Measurements from ENCODE around the gene ZDHHC18. TPM values are rescaled to one million over a fixed set of nuclear protein-coding genes. Genes with fewer than 3 reads are reported as not detected.
A peak's percentile ranks its signal among the peaks of the same experiment; 100 is the strongest.
"Not testable (repeated sequence)": the region's sequence is repeated elsewhere in the genome, so short reads cannot be mapped to it uniquely, and the experiment has no call there.

Gene ZDHHC18
- total RNA-seq, 1 donor from 2014 or later, result 77.3 TPM

DNA sequence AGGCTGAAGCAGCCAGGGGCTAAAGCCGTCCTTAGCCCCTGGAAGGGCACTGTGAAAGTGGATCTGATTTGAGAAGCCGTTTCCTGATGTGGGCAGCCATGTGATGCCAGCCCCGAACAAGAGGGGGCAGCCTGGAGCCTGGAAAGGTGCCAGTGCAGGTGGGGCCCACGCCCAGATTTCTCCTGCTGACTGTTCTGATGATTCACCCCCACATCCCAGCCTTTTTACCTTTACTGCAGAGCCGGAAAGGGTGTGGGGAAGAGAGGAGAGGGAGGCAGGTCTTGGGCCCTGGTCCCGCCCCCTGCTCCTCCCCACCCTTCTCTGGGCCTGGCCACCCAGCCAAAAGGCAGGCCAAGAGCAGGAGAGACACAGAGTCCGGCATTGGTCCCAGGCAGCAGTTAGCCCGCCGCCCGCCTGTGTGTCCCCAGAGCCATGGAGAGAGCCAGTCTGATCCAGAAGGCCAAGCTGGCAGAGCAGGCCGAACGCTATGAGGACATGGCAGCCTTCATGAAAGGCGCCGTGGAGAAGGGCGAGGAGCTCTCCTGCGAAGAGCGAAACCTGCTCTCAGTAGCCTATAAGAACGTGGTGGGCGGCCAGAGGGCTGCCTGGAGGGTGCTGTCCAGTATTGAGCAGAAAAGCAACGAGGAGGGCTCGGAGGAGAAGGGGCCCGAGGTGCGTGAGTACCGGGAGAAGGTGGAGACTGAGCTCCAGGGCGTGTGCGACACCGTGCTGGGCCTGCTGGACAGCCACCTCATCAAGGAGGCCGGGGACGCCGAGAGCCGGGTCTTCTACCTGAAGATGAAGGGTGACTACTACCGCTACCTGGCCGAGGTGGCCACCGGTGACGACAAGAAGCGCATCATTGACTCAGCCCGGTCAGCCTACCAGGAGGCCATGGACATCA, 36.5 kb downstream of the ZDHHC18 start, which contains the start of gene SFN:
Gene SFN, plus strand, starts transcription at position 369 of the 904 bp plus-strand sequence. Its CDS starts 64 bp downstream, at position 433.
- peak; percentile 82 for DNase-seq
- peaks cover 28% of the 10 kb centered on the region for H3K4me1 Mint-ChIP-seq
- no peaks in the 10 kb centered on the region for H3K9me3 Mint-ChIP-seq
- no peaks in the 10 kb centered on the region for H3K27me3 Mint-ChIP-seq
- H3K36me3 Mint-ChIP-seq (ENCODE audit: low read depth), result peaks cover 2% of the 10 kb centered on the region
- peak within 1 kb of the TSS; percentile 76 for H3K27ac Mint-ChIP-seq
- peak within 1 kb of the TSS; percentile 89 for H3K4me3 Mint-ChIP-seq
- intact Hi-C loops (cut with micrococcal nuclease), result no loop called here

DNA sequence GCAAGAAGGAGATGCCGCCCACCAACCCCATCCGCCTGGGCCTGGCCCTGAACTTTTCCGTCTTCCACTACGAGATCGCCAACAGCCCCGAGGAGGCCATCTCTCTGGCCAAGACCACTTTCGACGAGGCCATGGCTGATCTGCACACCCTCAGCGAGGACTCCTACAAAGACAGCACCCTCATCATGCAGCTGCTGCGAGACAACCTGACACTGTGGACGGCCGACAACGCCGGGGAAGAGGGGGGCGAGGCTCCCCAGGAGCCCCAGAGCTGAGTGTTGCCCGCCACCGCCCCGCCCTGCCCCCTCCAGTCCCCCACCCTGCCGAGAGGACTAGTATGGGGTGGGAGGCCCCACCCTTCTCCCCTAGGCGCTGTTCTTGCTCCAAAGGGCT, 37.2 kb downstream of the ZDHHC18 start:
- Mint-ChIP-seq H3K27me3 (no peaks in the 10 kb centered on the region), H3K4me3 (peak overlapping the region; percentile 89), H3K36me3 (ENCODE audit: low read depth) (no peaks in the 10 kb centered on the region), H3K4me1 (peaks cover 28% of the 10 kb centered on the region), H3K9me3 (no peaks in the 10 kb centered on the region), H3K27ac (no peak overlapping the region)
- intact Hi-C loops (cut with micrococcal nuclease), result loop anchor here (2.0 kb wide), 2 partner anchors 37 to 77 kb away; partner anchors contain the start of genes PIGV and ZDHHC18
- DNase-seq, result no peak

GRCh38 chr1:26864610-26865480, 38.4 kb downstream of the ZDHHC18 start:
- DNase-seq, result peak; percentile 99
- Mint-ChIP-seq H3K9me3 (no peaks in the 10 kb centered on the region), H3K27ac (peak overlapping the region; percentile 90), H3K27me3 (no peaks in the 10 kb centered on the region), H3K36me3 (ENCODE audit: low read depth) (no peaks in the 10 kb centered on the region), H3K4me3 (peak overlapping the region; percentile 89), H3K4me1 (peaks cover 28% of the 10 kb centered on the region)
- intact Hi-C loops (cut with micrococcal nuclease), result loop anchor here (1.0 to 2.0 kb wide), 4 partner anchors 12 to 78 kb away; partner anchors contain the start of genes GPN2, PIGV and ZDHHC18

DNA sequence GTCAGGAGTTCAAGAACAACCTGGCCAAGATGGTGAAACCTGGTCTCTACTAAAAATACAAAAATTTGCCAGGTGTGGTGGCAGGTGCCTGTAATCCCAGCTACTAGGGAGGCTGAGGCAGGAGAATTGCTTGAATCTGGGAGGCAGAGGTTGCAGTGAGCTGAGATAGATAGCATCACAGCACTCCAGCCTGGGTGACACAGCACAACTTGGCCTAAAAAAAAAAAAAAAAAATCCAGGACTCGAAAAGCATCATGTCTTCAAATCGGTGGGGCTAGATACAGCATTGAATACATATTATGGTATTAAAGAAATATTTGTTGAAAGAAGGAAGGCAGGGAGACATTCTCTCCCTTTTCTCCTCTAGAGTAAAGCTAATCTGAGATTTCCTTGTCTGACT, 46.6 kb downstream of the ZDHHC18 start:
- DNase-seq; H3K9me3 Mint-ChIP-seq; H3K4me1 Mint-ChIP-seq; H3K36me3 Mint-ChIP-seq (ENCODE audit: low read depth); H3K27me3 Mint-ChIP-seq; H3K27ac Mint-ChIP-seq; H3K4me3 Mint-ChIP-seq; intact Hi-C loops (cut with micrococcal nuclease): not testable (repeated sequence)

- no peak overlapping the region for H3K27ac Mint-ChIP-seq
- H3K27me3 Mint-ChIP-seq, result no peaks in the 10 kb centered on the region
These were observed 48.4 kb downstream of the ZDHHC18 start for GRCh38 chr1:26874896-26875295.

DNA sequence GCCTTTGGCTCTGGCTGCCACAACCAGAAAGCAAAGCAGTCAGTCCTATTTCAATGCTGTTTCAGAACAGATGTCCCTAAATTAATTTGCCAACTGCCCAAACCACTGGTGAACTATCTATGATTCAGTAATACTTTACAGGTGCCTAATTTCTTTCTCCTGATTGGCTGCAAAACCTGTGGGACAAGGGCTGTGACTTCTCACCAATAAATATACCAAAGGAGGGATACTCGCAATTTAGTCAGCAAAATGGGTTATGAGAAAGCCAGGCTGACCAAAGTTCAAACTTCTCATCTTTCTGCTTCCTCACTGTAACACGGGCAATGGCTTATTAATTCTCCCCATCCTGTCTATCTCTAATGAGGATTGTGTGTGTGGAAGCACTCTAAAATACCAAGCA, 50.8 kb downstream of the ZDHHC18 start:
- Mint-ChIP-seq H3K27ac (no peak overlapping the region), H3K9me3 (no peaks in the 10 kb centered on the region), H3K4me1 (peaks cover 2% of the 10 kb centered on the region), H3K4me3 (no peak overlapping the region), H3K27me3 (no peaks in the 10 kb centered on the region), H3K36me3 (ENCODE audit: low read depth) (peaks cover 18% of the 10 kb centered on the region)
- no peak for DNase-seq
- intact Hi-C loops (cut with micrococcal nuclease), result loop anchor here (5.0 kb wide), 1 partner anchor 85 kb away; no protein-coding TSS in a partner anchor

More at GRCh38 chr1:26874896-26875295, 48.4 kb downstream of the ZDHHC18 start:
- intact Hi-C loops (cut with micrococcal nuclease), result loop anchor here (5.0 kb wide), 1 partner anchor 83 kb away; no protein-coding TSS in a partner anchor
- Mint-ChIP-seq H3K36me3 (ENCODE audit: low read depth) (peaks cover 13% of the 10 kb centered on the region), H3K4me1 (peaks cover 2% of the 10 kb centered on the region), H3K9me3 (no peaks in the 10 kb centered on the region), H3K4me3 (no peak overlapping the region)
- DNase-seq, result no peak

DNA sequence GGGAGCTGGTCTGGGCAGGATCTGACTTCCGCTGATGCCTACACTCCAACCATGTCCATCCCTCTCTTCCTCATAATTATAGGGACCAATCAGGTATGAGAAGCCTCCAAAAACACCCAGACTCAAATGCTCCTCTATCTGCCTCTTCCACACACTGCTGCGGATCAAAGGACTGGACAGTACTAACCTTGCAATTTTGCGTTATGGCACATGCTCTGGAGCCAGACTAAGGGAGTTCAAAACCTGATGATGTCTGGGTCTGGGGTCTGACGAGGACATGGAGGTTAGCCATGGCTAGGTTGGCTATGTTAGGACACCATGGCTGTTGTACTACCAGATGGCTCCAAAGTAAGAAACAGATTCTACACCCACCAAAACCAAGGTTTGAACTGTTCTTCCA, 53.3 kb downstream of the ZDHHC18 start:
- no peak for DNase-seq
- Mint-ChIP-seq H3K27me3 (no peaks in the 10 kb centered on the region), H3K36me3 (ENCODE audit: low read depth) (peaks cover 38% of the 10 kb centered on the region), H3K27ac (no peak overlapping the region), H3K4me3 (no peak overlapping the region), H3K9me3 (no peaks in the 10 kb centered on the region), H3K4me1 (peaks cover 2% of the 10 kb centered on the region)
- intact Hi-C loops (cut with micrococcal nuclease), result loop anchor here (2.0 to 5.0 kb wide), 2 partner anchors 69 to 87 kb away; no protein-coding TSS in a partner anchor

DNA sequence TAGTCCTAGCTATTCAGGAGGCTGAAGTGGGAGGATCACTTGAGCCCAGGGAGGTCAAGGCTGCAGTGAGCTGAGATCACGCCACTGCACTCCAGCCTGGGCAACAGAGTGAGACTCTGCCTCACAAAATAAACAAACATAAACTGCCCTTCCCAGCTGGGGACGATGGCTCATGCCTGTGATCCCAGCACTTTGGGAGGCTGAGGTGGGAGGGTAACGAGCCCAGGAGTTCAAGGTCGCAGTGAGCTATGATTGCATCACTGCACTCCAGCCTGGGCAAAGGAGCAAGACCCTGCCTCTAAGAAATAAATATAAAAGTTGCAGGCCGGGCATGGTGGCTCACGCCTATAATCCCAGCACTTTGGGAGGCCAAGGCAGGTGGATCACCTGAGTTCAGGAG, 55.1 kb downstream of the ZDHHC18 start:
- H3K4me3 Mint-ChIP-seq; H3K4me1 Mint-ChIP-seq; H3K9me3 Mint-ChIP-seq; H3K27me3 Mint-ChIP-seq; intact Hi-C loops (cut with micrococcal nuclease); H3K27ac Mint-ChIP-seq; DNase-seq: not testable (repeated sequence)
- peaks cover 44% of the 10 kb centered on the region for H3K36me3 Mint-ChIP-seq (ENCODE audit: low read depth)

DNA sequence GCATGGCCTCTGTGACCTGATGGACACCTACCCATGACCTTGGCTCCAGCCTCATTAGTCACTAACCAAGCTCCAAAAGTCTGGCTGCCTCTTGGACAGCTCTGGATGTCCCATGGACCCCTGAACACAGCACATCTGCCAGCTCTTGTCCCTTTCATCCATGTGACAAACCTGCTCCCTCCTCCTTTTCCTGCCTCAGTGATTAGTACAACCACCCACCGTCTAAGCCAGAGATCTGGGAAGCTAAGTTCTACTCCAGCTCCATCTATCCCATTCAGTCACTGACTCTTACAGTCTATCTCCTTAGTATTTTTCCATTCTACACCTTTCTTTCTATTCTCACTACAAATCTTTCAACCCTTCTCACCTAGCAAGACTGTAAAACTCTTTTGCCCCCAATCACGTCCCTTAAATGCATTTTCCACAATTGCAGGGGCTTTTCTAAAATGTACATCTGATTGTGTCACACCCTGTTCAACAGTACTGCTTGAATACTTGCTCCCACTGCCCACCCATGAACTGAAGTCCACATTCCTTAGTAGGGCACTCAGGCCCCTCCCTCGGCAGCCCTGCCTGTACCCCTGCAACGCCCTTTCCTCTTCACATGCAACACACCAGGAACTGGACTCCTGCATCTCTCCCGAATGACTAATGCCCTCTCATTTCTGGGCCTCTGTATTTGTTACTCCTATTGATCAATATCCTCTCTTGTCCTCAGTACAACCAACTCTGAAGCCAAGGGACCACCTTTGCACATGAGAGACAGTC, 56.4 kb downstream of the ZDHHC18 start:
- no peaks in the 10 kb centered on the region for H3K27me3 Mint-ChIP-seq
- H3K4me3 Mint-ChIP-seq, result no peak overlapping the region
- H3K9me3 Mint-ChIP-seq, result no peaks in the 10 kb centered on the region
- peaks cover 2% of the 10 kb centered on the region for H3K4me1 Mint-ChIP-seq
- H3K27ac Mint-ChIP-seq, result no peak overlapping the region
- H3K36me3 Mint-ChIP-seq (ENCODE audit: low read depth), result peaks cover 45% of the 10 kb centered on the region
- intact Hi-C loops (cut with micrococcal nuclease), result no loop called here
- DNase-seq, result no peak

DNA sequence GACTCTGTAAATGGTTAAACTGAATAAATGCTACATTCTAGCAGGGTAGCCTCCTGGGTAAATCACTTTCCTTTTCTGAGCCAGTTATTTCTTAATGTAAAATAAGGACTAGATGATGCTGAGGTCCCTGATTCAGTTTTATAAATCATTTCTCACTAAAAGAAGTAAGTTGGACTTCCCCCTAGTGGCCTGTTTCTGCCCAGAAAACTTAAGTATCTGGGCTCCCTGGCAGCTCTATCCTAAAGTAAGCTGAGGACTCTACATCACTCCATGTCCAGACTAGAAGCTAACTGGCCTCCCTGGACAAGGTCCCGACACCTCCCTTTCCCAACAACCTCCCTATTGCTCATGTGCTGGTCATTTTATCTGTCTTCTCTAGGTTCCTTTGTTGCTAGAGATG, 60.6 kb downstream of the ZDHHC18 start:
- DNase-seq, result peak; percentile 73

GRCh38 chr1:26888231-26888630, 61.7 kb downstream of the ZDHHC18 start:
- H3K9me3 Mint-ChIP-seq, result no peaks in the 10 kb centered on the region
- H3K27ac Mint-ChIP-seq, result peak overlapping the region; percentile 29
- H3K4me1 Mint-ChIP-seq, result peaks cover 19% of the 10 kb centered on the region
- H3K4me3 Mint-ChIP-seq, result peak overlapping the region; percentile 96
- H3K27me3 Mint-ChIP-seq, result no peaks in the 10 kb centered on the region
- DNase-seq, result no peak
- intact Hi-C loops (cut with micrococcal nuclease), result no loop called here
- peaks cover 56% of the 10 kb centered on the region for H3K36me3 Mint-ChIP-seq (ENCODE audit: low read depth)

More for the DNA sequence above, 60.6 kb downstream of the ZDHHC18 start:
- Mint-ChIP-seq H3K9me3 (no peaks in the 10 kb centered on the region), H3K27me3 (no peaks in the 10 kb centered on the region), H3K4me1 (peaks cover 19% of the 10 kb centered on the region), H3K4me3 (peak overlapping the region; percentile 43), H3K36me3 (ENCODE audit: low read depth) (peaks cover 53% of the 10 kb centered on the region), H3K27ac (no peak overlapping the region)
- intact Hi-C loops (cut with micrococcal nuclease), result no loop called here

DNA sequence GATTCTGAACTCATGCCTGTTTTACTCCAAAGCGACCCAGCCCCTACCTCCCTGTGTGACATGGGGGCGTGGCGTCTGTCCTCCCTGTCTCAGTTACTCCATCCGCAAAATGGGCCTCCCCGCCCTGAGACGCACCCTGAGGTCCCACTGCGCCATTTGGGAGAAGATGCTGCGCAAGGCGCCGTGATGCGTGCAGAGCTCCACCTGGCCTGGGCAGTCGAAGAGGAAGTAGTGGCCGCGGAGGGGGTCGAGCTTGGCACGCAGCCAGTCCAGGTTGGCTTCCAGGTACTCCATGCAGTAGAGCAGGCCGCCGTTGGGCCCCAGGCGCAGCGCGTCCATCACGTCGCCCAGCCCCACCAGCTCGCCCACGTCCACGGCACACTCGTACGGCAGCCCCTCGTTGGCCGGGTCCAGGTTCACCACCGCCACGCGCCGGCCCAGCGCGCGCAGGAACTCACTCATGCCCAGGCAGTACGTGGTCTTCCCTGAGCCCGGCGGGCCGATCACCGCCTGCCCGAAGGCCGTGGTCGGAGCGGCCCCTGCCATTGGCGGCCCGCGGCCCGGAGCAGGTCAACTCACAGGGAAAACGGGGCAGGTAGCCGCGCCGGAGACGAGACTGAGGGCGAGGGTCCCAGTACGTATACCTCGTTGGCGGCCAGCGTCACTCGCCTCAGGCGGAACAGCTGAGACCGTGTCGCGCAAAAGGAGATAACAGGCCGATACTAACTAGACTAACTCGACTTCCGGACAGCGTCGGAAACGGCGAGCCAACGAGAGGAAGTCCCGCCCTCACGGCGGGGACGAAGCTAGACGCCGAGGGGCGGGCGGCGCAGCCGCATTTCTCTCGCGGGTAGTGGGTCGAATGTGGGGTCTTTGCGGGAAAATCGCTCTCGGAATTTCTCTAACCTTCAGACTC, 63.3 kb downstream of the ZDHHC18 start, which contains the start of gene GPN2:
Gene GPN2, minus strand, starts transcription at position 733 of the 916 bp plus-strand sequence. Its CDS starts 187 bp downstream, at position 546.
- Mint-ChIP-seq H3K27ac (peak within 1 kb of the TSS; percentile 94), H3K27me3 (no peaks in the 10 kb centered on the region)

More for the DNA sequence above, 63.3 kb downstream of the ZDHHC18 start, which contains the start of gene GPN2:
- peak; percentile 95 for DNase-seq
- peaks cover 22% of the 10 kb centered on the region for H3K4me1 Mint-ChIP-seq
- peaks cover 57% of the 10 kb centered on the region for H3K36me3 Mint-ChIP-seq (ENCODE audit: low read depth)
- no peaks in the 10 kb centered on the region for H3K9me3 Mint-ChIP-seq
- intact Hi-C loops (cut with micrococcal nuclease), result loop anchor here (1.0 kb wide), 2 partner anchors 25 to 31 kb away; partner anchors contain the start of gene NUDC
- H3K4me3 Mint-ChIP-seq, result peak within 1 kb of the TSS; percentile 96
